ENCODE measurements around the gene ARHGEF6.

The ARHGEF6 gene

DNA sequence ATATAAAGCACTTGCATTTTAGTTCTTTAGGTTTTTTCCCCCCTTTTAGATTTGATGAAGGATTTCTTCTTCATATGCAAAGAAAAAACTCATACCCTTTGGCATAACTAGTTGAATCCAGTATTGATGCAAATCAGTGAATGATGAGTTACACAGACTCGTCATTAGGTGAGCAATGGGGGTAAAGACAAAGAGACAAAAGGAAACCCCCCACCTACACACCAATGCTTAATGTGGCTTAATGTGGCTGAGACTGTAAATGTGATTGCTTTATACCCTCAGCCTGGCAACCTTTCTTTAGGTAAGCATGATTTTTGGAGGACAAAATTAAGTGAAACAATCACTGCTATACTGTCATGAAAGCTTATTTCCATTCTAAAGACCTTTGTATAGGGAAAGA lies 93.3 kb downstream of the ARHGEF6 start:
- no peak for DNase-seq

GRCh38 chrX:136684120-136684519 lies 96.6 kb downstream of the ARHGEF6 start:
- no peak for DNase-seq

DNA sequence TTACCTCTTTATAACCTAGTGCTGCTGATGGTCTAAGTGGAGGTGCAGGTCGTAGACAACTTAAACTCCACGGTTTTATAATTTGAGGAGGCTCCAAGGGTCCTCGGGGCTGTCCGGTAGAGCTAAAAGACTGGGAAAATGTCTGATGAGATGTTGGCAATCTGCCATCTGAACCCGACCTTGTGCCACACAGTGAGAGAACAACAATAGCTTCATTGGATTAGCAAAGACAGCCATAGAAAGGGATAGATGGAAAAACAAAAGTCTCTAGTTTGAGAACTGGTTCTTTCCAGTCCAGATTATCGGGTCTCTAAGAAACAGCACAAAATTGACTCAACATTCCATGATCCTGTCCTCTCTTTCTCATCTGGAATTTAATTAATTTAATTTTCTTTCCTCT lies 101.2 kb downstream of the ARHGEF6 start:
- no peak for DNase-seq

DNA sequence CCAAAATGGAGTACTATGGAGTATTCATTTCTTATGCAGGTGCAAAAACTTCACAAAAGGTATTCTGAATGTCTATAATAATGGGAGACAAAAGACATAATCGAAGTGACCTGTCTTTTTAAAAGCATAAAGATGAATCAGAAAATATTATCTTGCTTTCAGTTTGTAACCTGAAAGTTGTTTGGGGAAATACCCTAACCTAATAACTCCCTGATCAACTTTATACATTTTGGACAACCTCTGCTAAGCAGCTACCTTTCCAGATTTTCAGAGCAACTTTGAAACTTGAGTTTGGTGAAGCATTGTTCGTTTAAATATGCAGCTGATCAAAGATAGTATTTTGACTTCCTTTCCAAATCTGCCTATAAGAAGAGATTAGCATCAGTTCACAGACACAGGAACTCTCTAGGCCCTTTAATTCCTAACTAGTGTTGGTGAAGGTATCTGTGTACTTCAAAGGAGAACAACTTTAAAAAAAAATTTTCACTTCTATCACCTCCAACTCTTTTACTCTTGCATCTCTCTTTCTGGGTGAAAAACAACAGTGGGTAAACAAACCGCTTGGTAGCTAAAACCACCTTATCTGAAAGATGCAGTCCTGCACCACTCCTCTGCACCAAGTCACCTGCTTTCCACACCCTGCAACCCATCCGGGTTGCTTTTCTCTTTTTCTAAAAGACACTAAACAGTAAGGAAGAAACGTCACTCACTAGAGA lies 106.3 kb downstream of the ARHGEF6 start:
- DNase-seq: no peak

- no peak for DNase-seq
These were observed 109.6 kb downstream of the ARHGEF6 start for GRCh38 chrX:136671006-136671610.

DNA sequence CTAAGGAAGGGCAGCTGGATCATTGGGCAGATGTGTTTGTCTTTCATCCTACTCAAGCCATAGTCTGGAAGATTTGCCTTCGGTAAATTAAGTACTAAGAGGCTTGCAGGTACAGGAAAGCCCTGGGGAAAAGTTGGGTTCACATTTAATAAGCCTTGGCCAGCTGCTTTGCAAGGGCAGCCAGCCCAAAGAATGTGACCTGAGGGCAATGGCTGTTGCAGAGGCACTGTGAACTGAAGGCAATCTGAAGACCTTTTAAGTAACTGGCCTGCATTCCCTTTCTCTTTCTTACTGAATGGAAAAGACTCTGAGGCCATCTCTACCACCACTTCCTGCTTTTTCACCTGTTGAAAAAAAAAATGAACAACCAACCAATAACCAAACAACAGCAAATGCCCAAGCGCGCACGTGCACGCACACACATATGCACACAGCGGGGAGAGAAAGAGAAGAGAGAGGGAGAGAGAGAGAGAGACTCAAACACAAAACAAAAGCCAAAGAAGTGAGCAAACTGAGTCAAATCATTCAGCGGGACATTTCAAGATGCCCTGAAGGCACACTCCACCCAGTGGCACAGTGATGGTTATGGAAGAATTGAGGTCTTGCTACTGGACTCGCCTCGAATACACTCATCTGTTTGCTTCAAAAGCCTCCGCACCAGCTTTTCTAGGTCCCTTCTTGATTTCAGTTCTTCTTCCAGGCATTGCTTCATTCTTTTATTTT lies 113.1 kb downstream of the ARHGEF6 start:
- no peak for DNase-seq

DNA sequence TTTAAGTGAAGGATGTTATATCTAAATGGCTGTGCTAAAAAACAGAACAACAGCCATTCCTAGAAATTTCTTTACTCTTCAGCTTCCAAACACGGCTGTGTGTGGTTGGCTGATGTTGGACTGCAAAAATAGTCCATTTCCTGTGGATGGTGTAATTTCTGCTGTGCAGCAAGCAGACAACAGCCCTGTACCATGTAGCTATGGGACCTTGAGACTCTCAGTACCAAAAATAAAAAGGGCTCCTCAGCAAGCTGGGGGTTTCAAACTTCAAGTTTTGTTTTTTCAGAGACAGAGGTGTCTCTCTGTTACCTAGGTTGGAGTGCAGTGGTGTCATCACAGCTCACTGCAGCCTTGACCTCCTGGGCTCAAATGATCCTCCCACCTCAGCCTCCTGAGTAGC lies 114.6 kb downstream of the ARHGEF6 start:
- no peak for DNase-seq

DNA sequence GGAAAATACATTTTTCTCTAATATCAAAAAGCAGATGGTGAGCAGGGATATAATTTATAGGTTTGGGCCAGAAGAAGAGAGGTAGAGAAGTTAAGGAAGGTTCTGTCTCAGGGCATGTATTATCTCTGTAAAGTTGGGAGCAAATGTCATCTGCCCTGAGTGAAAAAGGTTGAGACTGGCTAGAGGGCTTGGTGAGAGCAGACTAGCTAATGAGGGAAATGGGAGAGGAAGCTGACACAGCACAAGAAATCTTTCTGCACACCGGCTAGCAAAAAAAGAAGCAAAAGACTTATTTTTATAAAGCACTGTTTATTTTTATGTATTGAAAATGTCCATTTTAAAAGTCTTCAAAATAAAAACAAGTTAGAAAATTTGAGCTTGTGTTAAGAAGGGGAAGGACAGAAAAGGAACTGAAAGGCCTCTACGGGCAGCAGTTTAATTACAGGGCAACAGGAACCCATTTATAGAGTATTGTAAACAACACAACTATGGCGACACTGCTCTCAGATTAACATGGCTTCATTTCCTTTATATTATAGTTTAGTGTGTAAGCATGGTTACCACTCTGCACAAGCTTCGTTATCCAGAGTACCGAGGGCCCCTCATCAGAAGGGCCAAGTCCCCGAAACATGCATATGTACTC lies 115.4 kb downstream of the ARHGEF6 start:
- no peak for DNase-seq

DNA sequence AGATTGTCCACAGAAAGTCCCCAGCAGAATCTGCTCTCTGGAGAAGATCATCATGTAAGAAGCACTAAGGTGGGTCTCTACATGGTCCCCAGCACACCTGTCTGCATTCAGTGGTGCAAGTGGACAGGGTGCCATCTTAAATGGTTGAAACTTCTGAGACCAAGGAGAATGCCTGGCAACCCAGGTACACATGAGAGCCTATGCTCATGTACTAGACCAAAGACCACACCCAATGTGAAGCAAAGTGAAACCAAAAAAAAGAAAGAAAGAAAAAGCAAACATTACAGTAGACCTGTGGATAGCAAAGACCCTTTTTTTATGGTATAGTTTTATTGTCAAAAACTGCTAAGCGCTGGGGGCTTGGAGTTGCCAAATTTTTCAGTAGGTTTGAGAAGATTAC lies 117.8 kb downstream of the ARHGEF6 start:
- no peak for DNase-seq

DNA sequence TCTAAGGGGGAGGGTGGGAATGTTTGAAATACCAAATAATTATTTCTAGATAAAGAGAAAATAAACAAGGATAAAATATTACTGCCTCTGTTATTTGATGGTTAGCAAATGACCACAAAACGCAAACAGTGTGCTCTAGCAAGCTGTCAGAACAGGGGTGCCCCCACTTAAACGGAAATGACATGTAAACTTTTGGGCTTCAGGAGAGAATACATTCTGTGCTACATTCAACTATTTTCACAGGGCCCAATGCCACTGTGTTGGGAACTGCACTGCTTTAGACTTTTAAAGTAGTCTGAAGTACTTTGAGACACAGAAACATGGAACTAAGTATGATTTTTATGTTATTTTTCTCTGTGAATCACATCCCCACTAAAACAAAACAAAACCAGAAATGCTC lies 118.6 kb downstream of the ARHGEF6 start:
- no peak for DNase-seq

DNA sequence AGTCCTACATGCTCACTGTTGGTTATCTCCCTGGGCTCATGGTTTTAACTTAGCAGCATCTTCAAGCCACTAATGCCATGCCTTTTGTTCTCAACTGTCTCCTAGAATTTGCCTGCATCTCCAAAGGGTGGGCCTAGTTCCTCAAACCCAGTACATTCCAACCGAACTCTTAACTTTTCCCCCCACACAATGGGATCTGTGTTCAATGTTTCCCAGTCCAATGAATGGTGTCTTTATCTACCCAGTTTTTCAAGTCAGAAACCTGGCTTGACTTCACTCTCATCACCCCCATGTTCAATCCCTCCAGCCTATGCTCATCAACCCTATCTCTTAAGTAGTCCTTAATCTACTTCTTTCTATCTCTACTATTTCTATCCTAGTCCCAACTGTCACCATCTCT lies 119.8 kb downstream of the ARHGEF6 start:
- no peak for DNase-seq

DNA sequence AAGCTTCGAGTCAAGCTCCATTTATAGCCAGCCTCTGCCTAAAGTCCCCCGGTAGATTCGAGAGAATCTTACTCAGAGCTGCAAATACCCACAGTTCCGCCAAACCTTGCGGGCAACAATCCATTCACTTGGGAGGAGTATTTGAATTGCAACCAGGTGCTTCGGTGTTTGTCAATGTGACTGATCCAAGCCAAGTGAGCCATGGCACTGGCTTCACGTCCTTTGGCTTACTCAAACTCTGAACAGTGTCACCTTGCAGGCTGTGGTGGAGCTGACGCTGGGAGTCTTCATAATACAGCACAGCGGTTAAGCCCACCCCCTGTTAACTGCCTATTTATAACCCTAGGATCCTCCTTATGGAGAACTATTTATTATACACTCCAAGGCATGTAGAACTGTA lies 121.6 kb downstream of the ARHGEF6 start:
- DNase-seq: no peak

DNA sequence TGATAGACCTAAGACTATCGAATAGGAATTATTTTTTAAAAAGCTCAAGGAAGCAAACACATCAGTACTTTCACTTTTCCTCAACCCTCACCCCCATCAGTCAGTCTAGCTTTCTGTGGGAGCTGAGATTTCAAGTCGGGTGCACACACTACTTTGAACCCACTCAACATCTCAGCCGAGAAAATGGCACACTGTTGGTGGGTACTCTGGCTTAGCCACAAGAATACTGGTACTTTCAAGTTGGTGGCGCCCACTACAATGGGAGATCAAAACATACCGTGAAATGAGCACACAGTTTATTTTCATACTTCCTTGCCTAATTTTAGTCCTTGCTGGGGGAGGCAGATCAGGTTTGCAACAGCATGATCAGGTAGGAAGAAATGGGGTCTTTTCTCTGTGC lies 122.6 kb downstream of the ARHGEF6 start:
- DNase-seq: no peak

GRCh38 chrX:136656361-136656964 lies 124.3 kb downstream of the ARHGEF6 start:
- DNase-seq: peak; percentile 40

- no peak for DNase-seq
These were observed 127.7 kb downstream of the ARHGEF6 start for GRCh38 chrX:136652822-136653723.

- no peak for DNase-seq
These were observed 129.9 kb downstream of the ARHGEF6 start for GRCh38 chrX:136650811-136651210.

- no peak for DNase-seq
These were observed 132.9 kb downstream of the ARHGEF6 start, which contains the start of gene CD40LG for GRCh38 chrX:136647677-136648360. Gene CD40LG, plus strand, starts transcription at chrX:136648158. Its CDS starts 91 bp downstream, at chrX:136648249.

GRCh38 chrX:136646602-136647239 lies 134.0 kb downstream of the ARHGEF6 start:
- no peak for DNase-seq

DNA sequence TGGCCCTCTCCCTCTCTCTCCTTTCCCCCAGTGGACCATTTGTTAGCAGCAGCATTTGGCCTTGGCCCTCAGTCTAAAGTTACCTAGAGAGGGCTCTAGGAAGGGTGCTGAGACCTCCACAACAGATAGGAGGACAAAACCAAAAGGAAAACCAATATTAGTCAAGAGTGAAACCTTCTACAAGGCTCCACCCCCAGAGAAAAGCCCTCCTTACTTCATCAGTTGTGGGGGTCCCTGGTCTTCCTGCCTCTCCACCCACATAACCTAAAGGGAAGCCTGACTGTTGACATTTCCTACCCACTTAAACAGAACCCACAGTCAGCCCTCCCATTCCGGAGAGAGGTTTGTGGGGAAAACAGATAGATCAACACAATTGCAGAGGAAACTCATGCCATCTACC lies 137.5 kb downstream of the ARHGEF6 start:
- DNase-seq: no peak

DNA sequence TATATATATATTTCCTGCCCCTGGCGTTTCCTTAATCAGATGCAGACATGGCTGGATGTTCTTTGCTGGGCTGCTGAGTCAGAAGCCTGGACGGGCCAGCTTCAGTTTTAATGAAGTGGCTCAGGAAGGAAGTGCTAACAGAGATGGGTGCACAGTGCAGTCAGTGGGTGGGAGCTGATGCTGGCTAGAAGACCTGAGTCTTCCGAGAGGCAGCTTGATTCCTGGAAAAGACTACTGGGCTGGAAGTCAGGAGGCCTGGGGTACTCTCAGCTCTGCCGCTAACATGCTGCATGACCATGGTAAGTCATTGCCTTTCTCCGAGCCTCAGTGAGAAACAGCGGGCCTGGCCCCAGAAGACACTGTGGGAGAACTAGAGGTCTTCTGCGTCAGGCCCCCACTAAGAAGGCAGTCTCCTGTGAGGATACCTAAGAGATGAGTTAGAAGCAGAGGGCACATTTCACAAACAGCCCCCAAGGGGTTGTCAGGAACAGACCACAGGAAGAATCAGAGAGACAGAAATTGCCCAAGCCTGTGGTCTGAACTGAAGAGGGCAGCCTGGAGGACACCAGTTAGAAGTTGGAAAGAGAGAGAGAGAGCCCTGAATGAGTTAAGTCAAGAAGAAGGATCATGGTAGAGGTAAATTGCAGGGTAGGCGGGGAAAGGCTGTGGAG lies 141.1 kb downstream of the ARHGEF6 start:
- no peak for DNase-seq
